Tibial artery (tissue), 4 donors: Measurements from ENCODE around the gene ANKRD35.
"Not testable (repeated sequence)": the region's sequence is repeated elsewhere in the genome, so short reads cannot be mapped to it uniquely, and the experiment has no call there.

Experiments used
- DNase-seq, 2 donors: peaks; one replicate each; pipeline ENCODE4 v3.0.0-alpha.2; 2019
- H3K27ac ChIP-seq, 2 donors: fragments of 200-600 bp; sonication (generic) in 1 of 2; 1 replicate in 1 of 2; 2 replicates in 1 of 2; pipeline ENCODE4 v1.5.1; 2018 to 2019; ENCODE audit warnings: mild to moderate bottlenecking in 1 of 2
- H3K27me3 ChIP-seq, 2 donors: fragments of 200-600 bp; sonication (generic) in 1 of 2; one replicate each; pipeline versions ENCODE4 v1.5.1 to v1.6.0; 2016 to 2019
- H3K36me3 ChIP-seq, 3 donors: fragments of 200-600 bp; sonication (generic) in 2 of 3; one replicate each; pipeline ENCODE4 v1.5.1; 2016 to 2019; ENCODE audit warnings: mild to moderate bottlenecking in 2 of 3
- H3K4me1 ChIP-seq, 4 donors: fragments of 200-600 bp; sonication (generic) in 2 of 4; 1 replicate in 3 of 4; 2 replicates in 1 of 4; pipeline ENCODE4 v1.5.1; 2016 to 2019
- H3K4me3 ChIP-seq, 2 donors: fragments of 200-600 bp; sonication (generic) in 1 of 2; 1 replicate in 1 of 2; 2 replicates in 1 of 2; pipeline ENCODE4 v1.5.1; 2018 to 2019; ENCODE audit warnings: mild to moderate bottlenecking in 2 of 2
- H3K9me3 ChIP-seq, 3 donors: fragments of 200-600 bp; sonication (generic) in 1 of 3; one replicate each; pipeline ENCODE4 v1.5.1; 2016 to 2019
- intact Hi-C: fragments of 100-400 bp; cut with DNase I; formaldehyde crosslinking; loops from one replicate; pipeline ENCODE4 v1.15.0; 2023; ENCODE audit warnings: low total_unique reads
- TF ChIP-seq, protein P1 (sequence below), 2 experiments: fragments of 200-600 bp in 1 of 2; fragments of 450-650 bp in 1 of 2; IDR thresholded peaks; one replicate each; pipeline ENCODE4 v1.5.1; 2017 to 2019; ENCODE audit warnings: antibody characterized with exemption in 2 of 2, mild to moderate bottlenecking in 1 of 2, moderate library complexity in 1 of 2

Gene ANKRD35

DNA sequence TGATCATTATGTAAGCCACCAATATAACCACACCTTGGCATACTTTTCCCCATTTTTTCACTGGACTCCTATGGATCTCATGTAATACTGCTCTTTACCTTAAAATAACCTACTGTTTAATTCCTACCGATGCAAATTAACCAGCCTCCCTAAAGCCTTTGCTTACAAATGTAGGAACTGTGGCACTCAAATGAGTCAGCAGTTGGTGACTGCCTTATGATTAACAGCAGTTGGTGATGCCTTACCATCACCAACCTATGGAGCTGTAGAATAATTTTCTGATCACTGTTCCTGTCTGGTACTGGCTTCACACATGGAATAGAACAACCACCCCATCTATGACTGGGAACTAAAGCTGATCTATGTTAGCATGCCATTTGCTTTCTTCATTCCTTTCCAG is 48.0 kb downstream of the ANKRD35 start:
- Histone ChIP-seq H3K27me3 (no peaks in the 10 kb centered on the region), H3K4me1 (no peaks in the 10 kb centered on the region), H3K36me3 (peaks cover 94 to 100% (median 96%) of the 10 kb centered on the region in 3 donors), H3K9me3 (no peaks in the 10 kb centered on the region), H3K27ac (no peak overlapping the region), H3K4me3 (no peak overlapping the region)
- no peak for DNase-seq
- intact Hi-C loops, result no loop called here
- TF ChIP-seq, protein P1, sequence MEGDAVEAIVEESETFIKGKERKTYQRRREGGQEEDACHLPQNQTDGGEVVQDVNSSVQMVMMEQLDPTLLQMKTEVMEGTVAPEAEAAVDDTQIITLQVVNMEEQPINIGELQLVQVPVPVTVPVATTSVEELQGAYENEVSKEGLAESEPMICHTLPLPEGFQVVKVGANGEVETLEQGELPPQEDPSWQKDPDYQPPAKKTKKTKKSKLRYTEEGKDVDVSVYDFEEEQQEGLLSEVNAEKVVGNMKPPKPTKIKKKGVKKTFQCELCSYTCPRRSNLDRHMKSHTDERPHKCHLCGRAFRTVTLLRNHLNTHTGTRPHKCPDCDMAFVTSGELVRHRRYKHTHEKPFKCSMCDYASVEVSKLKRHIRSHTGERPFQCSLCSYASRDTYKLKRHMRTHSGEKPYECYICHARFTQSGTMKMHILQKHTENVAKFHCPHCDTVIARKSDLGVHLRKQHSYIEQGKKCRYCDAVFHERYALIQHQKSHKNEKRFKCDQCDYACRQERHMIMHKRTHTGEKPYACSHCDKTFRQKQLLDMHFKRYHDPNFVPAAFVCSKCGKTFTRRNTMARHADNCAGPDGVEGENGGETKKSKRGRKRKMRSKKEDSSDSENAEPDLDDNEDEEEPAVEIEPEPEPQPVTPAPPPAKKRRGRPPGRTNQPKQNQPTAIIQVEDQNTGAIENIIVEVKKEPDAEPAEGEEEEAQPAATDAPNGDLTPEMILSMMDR (IDR thresholded peaks at IDR 0.05), result no peak

DNA sequence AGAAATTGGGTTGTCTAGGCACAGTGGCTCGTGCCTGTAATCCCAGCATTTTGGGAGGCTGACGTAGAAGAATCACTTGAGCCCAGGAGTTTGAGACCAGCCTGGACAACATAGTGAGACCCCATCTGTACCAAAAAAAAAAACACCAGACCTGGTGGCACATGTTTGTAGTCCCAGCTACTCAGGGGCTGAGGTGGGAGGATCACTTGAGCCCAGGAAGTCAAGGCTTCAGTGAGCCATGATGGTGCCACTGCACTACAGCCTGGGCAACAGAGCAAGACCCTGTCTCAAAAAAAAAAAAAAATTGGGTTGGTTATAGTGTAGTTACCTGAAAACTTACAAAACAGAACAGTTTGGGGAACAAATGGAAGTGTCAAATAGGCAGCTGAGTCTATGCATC is 54.9 kb downstream of the ANKRD35 start:
- intact Hi-C loops, H3K27ac ChIP-seq, H3K9me3 ChIP-seq, H3K27me3 ChIP-seq, H3K4me3 ChIP-seq, DNase-seq, H3K4me1 ChIP-seq: not testable (repeated sequence)
- peaks cover 82 to 100% (median 93%) of the 10 kb centered on the region in 3 donors for H3K36me3 ChIP-seq

DNA sequence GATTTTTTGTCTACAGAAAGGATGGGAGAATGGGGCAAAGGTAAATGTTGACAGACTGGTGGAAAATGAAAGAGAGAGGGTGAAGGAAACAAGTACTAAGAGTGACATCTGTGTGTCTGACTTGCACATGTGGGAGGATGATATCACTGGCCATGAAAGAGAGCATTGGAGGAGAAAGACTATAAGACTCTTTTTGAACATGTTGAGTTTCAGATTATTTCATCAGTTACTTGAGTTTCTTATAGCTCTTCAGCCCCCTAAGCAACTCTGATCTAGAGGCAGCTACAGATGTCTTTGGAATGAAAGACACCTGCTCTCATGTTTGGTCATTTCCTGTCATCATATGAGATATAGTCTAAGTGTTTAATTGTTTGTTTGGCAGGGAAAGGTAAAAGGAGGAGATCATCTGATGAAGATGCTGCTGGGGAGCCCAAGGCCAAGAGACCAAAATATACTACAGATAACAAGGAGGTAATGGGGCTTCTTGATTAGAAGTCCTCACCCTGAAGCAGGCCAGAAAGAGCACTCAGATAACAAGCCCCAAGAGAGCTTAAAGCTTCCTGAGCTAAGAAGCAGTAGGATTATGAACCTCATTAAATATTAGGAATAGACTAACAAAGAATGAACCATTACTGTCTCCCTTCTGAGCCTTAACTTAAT is 57.2 kb downstream of the ANKRD35 start:
- TF ChIP-seq, protein P1 (IDR thresholded peaks at IDR 0.05), result no peak
- Histone ChIP-seq H3K9me3 (no peaks in the 10 kb centered on the region), H3K4me3 (no peak overlapping the region), H3K27ac (no peak overlapping the region), H3K27me3 (no peaks in the 10 kb centered on the region), H3K36me3 (peaks cover 60 to 80% (median 72%) of the 10 kb centered on the region in 3 donors), H3K4me1 (peaks cover 0 to 14% (median 11%) of the 10 kb centered on the region in 4 donors)
- no peak for DNase-seq
- intact Hi-C loops, result no loop called here

DNA sequence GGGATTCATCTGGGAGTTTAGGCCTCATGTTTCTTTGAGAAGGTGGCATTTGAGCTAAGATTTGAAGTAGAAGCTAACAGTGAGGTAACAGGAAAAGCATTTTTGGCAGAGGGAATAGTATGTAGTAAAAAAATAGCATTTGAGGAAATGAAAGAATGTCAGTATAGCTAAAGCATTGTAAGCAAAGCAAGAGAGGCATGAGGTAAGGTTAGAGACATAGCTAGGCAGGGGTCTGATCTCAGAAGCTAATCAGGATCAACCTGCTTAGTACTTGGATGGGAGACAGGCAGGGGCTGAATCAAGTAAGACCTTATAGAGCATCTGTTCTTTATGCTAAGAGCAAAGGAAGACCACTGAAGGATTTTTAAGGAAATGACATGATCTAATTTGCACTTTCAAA is 57.7 kb downstream of the ANKRD35 start:
- Histone ChIP-seq H3K36me3 (peaks cover 55 to 75% (median 67%) of the 10 kb centered on the region in 3 donors), H3K27ac (no peak overlapping the region), H3K4me1 (peaks cover 0 to 14% (median 11%) of the 10 kb centered on the region in 4 donors), H3K9me3 (no peaks in the 10 kb centered on the region), H3K4me3 (no peak overlapping the region), H3K27me3 (no peaks in the 10 kb centered on the region)
- intact Hi-C loops, result no loop called here
- TF ChIP-seq, protein P1 (IDR thresholded peaks at IDR 0.05), result no peak
- DNase-seq, result no peak

DNA sequence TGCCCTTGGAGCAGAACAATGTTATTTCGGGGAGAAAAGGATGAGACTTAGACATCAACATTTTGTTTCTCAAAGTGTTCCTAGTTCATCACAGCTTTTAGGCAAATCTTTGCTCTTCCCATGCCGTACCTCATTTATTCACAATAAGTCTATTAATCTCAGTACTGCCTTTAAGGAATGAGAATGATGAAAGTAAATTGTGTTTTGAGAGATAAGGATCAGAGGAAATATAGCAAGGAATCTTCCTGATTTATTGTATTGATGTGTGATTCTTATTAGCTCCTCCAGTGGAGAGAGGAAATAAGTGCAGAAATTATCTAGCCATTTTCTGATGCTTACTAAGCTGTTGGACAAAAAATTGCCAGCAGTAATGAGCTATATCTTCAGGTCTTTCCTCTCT is 59.6 kb downstream of the ANKRD35 start:
- TF ChIP-seq, protein P1 (IDR thresholded peaks at IDR 0.05), result no peak
- Histone ChIP-seq H3K27ac (no peak overlapping the region), H3K9me3 (no peaks in the 10 kb centered on the region), H3K27me3 (no peaks in the 10 kb centered on the region), H3K4me1 (peaks cover 0 to 17% (median 12%) of the 10 kb centered on the region in 4 donors), H3K4me3 (no peak overlapping the region), H3K36me3 (peaks cover 46 to 56% (median 48%) of the 10 kb centered on the region in 3 donors)
- intact Hi-C loops, result no loop called here
- no peak for DNase-seq

DNA sequence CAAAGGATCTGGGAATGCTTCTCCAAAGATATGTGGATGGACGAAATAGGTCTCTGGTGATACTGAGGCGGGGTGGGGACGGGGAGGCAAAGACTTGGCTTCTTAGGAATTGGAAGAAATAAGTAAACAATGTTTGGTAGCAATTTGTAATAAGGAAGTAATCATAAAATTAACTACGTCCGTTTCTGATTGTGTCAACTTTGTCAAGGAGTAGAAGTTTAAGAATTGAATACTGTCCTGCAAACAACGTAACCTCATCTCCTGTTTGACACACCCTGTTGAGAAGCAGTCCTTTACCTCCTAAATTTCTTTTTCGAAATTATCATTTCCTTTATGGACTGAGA is 61.2 kb downstream of the ANKRD35 start:
- Histone ChIP-seq H3K36me3 (peaks cover 31 to 40% (median 33%) of the 10 kb centered on the region in 3 donors), H3K4me1 (peaks cover 0 to 17% (median 12%) of the 10 kb centered on the region in 4 donors), H3K9me3 (no peaks in the 10 kb centered on the region), H3K27me3 (no peaks in the 10 kb centered on the region), H3K4me3 (peak overlapping the region; percentile 65 to 88), H3K27ac (peak overlapping the region; percentile 84 to 88)
- no peak for DNase-seq
- intact Hi-C loops, result no loop called here
- TF ChIP-seq, protein P1 (IDR thresholded peaks at IDR 0.05), result no peak
